DMS153 (cell line): ENCODE measurements around the gene TRIM32.
A peak's percentile ranks its signal among the peaks of the same experiment; 100 is the strongest.
"Not testable (repeated sequence)": the region's sequence is repeated elsewhere in the genome, so short reads cannot be mapped to it uniquely, and the experiment has no call there.

Experiments
- DNase-seq: peaks from one replicate; lab custom pipeline; 2025; lab: John Stamatoyannopoulos, UW

The TRIM32 gene

DNA sequence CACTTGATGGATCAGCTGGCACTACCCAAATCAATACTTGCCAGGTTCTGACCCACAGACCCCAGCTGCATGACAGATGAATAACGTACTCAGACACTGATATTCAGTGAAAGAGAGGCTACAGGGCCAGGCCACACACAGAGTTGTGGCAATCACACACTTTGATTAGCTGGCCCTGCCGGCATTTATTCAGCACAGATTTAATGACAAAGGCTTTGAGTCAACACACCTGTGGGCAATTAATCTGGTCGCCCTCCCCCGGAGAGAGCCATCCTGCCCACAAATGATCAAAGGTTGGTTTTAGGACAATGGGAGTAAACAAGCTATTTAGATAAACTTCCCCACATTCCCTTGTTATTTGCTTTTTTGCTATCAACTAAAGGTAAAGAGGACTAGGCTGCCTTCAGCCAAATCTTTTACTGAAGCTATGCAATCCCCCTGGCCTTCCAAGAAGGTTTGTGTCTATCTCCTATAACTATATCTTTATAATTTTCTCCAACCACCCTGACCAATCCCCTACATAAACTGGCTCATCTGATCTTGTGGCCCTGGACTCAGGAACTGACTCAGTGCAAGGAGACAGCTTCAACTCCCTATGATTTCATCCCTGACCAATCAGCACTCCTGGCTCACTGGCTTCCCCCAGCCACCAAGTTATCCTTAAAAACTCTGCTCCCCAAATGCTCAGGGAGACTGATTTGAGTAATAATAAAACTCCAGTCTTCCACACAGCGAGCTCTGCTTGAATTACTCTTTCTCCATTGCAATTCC is 12.7 kb upstream of the TRIM32 start:
- no peak for DNase-seq

DNA sequence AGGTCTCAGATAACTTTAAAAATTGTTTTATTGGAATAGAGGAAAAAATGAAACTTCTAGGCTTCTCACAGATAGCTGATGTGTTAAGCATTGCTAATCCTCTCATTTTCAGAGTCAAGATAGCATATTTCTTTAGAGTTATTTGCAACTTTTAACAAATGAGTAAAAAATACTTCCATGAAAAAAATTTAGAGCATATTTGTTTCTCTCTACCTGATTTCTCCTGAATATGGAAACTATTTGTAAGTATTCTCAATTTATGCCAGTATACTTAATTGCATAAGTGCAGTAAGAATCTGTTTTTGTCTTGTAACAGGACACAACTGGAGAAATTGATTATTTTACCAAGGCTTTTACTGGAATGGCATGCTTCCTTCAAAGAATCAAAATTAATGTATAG is 3.6 kb upstream of the TRIM32 start:
- no peak for DNase-seq

DNA sequence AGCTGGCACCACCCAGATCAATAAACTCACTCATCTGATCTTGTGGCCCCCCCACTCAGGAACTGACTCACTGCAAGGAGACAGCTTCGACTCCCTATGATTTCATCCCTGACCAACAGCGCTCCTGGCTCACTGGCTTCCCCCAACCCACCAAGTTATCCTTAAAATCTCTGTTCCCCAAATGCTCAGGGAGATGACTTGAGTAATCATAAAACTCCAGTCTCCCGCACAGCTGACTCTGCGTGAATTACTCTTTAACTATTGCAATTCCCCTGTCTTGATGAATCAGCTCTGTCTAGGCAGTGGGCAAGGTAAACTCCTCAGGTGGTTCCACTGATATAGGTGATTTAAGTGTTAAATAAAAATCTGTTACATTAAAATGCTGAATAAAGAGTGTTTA is 1.9 kb upstream of the TRIM32 start:
- no peak for DNase-seq

DNA sequence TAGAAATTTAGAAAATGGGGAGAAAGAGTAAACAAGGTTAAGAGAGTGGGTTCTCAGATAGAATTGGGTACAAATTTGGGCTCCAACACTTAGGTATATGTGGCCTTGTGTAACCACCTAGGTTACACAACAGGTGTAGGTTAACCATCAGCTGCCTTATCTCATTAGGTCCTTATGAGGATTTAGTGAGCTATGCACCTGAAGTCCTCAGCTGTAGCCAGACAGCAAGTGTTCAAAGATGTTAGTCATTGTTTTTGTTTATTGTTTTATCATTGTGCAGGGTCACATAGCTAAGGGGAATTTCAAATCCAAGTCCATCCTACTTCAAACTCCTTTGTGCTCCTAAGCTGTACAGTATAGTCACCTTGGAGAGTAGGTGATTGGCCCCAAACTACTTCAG is 970 bp upstream of the TRIM32 start:
- no peak for DNase-seq

DNA sequence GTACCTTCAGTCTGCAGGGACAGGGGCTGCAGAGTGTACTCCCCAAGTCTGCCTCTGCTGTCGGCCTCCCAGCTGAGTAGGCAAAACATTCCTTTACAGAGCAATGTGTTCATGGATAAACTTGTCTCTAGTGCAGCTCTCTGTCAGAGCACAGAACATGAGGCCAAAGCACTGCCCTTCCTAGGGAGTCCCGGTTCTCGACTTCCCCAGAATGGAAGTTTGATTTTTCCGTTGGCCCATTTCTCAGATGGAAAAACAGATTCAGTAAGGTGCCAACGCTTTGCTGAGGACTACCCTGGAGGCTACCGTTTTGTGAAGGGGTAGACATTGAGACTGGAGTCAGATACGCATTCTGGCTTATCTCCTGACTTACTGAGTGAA is 422 bp upstream of the TRIM32 start:
- DNase-seq, result no peak

DNA sequence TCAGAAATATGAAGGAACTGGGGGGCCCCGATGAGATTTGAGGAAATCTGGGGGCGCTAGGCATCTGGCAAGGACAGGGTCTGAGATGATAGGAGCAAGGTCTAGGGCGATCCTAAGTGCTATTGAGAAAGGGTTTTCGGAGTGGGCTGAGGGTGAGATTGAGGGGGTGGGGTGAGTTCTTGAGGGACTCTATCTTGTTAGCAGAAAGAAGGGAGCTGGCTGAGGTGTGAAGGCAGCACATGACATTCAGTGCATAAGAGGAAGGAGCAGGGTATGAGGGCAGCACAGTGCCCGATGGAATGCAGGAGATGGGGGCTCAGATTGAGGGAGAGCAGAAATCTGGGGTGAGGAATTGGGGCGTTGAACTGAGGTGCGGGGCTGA is 640 bp downstream of the TRIM32 start:
- no peak for DNase-seq

DNA sequence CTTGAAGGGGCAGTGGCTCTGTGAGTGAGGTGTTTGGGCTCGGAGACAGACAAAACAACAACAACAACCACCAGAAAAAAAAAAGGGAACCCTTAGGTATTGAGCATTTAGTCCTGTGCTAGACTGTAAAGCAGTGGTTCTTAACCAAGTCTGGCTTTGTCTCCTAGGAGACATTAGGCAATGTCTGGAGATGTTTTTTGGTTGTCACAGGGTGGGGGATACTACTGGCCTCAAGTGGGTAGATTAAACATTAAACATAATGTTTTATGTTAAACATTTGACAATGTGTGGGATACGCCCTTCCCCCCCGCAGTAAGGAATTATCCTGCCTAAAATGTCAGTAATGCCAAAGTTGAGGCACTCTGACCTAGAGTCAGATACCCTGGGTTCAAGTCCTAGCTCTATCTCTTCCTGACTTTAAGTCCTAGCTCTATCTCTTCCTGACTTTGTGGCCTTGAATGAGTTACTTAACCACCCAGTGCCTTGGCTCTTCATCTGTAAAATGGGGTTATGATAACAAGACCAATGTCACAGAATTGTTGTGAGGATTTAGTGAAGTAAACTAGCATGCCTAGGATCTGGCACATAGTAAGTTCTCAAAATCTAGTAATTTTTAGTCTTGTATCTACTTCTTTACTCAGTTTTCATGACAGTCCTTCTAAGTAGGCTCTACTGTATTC is 1.8 kb downstream of the TRIM32 start:
- no peak for DNase-seq

DNA sequence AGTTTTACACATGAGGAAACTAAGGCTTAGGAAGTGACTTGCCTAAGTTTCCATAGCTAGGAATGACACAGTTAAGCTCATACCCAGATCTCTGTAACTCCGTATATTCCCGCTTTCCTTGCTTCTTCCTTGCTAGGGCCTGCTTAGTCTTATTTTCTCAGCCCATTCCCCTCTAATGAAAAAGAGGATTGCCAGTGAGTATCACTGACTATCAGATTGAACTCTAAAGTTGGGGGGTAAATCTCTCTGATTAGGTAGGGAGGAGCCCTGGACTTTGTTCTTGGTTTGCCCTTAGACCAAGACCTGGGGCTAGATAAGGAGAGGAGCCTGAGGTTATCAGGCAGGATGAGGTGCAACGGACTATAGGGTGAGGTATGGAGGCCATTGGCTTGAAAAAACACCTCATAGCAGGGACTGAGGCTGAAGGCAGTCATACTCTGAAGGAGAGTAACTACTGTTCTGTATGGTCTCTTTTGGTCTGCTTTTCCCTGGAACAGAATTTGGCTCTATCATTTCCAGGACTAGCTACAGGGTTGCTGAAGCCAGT is 2.5 kb downstream of the TRIM32 start:
- no peak for DNase-seq

DNA sequence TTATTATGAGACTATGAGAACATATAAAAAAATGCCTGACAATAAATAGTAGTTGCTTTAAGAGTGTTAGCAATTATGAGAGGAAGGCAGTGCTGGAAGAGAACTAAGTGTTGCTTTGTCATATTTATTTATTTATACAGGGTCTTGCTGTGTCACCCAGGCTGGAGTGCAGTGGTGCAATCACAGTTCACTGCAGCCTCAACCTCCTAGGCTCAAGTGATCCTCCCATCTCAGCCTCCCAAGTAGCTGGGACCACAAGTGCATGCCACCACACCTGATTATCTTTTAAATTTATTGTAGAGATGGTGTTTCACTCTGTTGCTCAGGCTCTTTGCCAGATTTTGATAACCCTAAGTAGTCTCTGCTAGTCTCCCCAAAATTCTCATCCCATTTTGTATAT is 3.7 kb downstream of the TRIM32 start:
- DNase-seq, result not testable (repeated sequence)

DNA sequence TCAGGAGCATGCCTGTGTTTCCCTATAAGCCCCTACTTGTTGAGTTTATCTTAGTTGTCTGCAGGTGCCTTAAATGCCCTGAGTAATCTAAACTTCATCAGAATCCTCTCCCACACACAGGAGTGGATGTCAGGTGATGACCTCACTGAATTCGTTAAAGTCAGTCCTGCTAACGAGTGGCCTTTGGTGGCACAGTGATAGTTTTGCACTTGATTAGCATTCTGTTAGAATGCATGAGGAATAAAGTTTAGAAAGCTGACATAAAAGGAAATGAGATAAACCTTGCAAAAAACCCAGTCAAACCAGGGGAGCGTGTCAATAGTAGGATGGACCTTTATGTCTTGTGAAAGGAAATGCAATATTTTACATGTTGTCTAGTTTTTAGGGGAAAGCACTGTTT is 4.5 kb downstream of the TRIM32 start:
- DNase-seq, result no peak

DNA sequence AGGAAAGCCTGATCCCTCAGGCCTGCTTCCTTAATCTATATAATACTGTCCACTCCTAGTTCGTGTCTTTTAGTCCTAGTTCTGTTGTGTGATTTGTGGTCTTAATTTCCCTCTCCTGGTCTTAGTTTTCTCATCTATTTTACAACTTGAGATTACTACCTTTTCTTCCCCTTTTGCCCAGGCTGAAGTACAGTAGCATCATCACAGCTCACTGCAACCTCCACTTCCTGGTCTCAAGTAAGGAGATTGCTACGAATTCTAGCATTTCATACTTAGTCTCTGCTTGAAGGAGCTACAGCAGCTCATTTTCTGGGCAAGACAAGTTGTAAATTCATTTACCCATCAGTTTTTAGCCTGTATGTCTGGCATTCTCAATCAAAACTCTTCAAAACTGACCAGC is 5.5 kb downstream of the TRIM32 start:
- no peak for DNase-seq

DNA sequence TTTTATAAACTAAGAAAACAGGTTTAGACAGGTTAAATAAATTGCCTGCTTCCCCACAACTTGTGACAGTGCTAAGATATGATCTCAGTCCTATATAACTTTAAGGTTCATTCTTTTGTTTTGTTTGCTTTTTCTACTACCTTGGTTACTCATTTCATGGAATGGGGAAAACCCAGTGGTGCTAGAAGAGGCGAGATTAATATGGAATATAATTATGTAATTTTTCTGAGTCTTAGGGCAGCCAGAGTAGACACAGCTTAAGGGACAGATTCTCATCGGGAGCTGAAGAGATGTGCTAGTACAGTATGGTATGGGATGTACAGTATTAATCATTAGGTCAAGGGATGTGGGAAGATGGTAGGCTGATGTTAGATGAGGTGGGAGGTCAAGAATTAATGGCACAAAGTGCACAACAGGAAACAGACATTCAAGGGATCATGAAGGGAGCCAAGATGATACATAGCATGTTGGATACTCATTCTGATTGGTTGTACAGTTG is 6.2 kb downstream of the TRIM32 start:
- no peak for DNase-seq

DNA sequence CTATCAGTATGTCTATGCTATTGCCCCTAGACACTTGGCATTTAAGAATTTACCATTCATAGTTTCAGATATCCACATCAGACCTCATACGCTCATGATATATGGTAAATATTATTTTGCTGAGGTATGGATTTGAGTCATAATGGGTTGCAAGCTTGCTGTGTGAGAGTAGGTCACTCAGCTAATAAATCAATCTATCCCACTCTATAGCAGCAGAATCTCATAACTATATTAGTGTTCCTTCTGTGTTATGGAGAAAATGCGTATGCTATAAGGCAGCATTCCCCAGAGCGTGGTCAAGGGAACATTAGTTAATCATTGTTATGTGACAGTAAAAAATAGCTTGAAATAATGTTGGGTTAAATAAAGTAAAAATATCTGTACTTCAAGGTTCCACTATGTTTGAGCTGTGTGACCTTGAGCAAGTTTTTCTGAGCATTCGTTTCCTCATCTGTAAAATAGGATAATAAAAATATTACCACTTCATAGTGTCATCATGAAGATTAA is 7.7 kb downstream of the TRIM32 start:
- no peak for DNase-seq

DNA sequence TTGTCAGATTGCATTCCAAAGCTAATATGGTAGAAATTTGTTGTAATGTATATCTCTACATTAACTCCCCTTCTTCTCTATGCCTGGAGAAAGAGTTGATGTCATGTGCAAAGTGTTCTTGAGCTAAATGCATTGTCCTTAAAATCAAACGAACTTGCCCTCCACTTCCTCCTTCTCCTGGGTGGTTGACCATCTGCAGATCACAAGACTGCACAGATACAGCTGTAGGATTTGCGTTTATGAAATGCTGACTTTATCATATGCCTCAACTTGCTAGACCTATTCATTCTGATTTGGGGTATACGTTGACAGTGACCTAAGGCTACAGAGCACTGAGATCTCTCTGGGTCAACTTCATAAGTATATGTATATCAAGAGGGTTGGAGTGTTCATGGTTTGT is 8.3 kb downstream of the TRIM32 start:
- DNase-seq, result no peak

DNA sequence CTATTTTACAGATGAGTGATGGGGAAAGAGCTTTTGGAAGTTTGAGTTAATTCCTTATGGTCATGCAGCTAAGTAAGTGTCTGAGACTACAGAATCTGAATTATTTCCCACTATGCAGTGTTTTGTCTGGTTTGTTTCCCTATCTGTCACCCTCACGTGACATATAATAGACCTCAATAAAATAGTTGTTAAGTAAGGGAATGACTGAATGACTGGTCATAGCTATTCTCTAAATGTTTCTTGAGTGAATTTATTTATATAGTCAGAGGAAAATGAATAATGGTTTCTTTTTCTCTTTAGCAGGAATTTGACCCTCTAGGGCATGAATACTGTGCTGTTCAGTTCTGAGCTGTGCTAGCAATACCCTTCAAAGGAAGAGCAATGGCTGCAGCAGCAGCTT is 10.3 kb downstream of the TRIM32 start:
- no peak for DNase-seq

DNA sequence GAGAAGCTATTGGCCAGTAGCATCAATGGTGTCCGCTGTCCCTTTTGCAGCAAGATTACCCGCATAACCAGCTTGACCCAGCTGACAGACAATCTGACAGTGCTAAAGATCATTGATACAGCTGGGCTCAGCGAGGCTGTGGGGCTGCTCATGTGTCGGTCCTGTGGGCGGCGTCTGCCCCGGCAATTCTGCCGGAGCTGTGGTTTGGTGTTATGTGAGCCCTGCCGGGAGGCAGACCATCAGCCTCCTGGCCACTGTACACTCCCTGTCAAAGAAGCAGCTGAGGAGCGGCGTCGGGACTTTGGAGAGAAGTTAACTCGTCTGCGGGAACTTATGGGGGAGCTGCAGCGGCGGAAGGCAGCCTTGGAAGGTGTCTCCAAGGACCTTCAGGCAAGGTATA is 10.8 kb downstream of the TRIM32 start:
- no peak for DNase-seq

DNA sequence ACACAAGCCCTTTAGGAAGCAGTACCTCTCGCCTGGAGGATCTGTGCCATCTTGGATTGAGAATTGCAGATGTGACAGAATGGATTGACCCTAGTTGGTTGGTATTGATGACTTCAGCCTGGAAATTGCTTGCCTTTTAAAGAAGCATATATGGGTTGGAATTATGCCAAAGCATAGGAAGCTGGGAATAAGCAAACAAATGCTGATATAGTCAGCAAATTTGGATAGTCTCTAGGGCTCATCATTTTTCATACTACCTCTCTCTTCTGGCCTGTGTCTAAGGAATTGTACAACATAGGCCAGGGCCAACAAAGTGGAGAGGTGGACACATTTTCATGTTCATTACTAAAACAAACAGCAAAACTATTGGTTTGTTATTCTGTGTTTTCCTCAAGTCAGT is 13.2 kb downstream of the TRIM32 start:
- no peak for DNase-seq

DNA sequence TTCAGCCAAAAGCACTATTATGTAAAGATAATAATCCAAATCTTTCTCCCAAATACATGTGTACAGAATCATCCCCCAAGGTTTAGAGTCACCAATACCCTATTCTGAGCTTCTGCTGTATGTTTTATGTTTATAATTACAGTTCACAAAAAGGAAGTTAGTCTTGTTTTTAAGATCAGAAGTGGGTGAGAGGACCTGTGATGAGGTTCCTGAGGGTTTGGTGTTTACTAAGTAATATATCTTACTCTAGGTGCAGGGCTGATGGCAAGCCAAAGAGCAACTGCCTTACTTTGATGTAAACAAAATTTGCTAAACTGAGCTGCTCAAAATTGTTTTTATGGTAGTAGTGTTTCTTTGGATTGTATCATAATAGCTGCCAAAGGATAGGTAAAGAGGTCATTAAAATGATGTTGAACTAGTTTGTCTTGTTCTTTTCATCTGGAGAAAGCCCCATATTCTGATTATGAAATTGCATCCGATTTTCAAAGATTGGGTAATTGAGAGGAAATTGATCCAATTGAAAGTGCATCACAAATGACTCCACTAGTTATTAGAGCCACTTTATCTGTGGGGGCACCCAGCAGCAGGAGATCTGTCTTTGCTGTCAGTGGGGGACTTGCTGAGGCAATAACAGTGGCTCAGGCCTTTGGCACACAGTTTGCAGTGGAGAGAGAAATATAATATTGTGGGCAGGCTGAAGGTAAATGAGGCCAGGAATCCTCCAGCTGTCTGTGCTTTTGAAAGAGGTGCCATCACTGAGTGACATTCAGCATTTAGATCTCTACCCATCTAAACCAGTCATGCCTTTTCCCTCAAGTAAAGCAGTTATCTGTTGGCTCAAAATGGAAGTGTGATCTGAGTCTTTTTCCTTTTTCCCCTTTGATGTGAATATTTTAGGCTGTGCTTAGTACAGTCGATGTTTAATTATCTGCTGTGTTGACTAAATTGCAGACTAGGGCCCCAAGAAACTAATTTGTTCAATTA is 14.1 kb downstream of the TRIM32 start:
- DNase-seq, result peak; percentile 3

DNA sequence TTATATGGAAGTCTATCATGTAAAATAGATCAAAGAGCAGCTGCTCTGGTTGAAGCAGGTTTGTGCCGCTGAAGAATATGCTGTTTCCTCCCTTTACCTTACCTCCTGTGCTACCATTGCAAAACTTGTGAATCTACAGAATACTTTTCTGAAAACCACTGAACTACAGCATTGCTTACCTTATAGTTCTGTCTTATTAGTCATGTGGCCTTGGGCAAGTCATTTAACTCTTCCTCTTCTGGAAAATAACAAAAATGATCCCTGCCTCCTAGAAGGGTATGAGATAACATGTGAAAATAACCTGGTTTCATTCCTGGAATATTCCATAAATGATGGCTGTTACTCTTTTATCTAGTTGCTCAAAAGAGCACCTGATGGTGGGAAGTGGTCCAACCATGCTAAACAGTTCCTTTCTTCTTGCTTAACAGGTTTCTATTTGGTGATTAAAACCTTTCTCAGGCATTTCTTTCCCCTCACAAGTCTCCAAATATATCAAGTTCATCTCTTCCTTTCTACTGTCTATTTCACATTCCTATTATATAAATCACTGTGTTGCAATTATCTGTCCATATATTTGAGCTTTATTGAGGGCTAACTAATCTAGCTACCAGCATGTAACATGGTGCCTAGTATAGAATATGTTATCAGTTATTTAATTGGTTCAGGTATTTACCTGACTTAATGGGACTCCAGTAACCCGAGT is 15.0 kb downstream of the TRIM32 start:
- DNase-seq, result no peak

DNA sequence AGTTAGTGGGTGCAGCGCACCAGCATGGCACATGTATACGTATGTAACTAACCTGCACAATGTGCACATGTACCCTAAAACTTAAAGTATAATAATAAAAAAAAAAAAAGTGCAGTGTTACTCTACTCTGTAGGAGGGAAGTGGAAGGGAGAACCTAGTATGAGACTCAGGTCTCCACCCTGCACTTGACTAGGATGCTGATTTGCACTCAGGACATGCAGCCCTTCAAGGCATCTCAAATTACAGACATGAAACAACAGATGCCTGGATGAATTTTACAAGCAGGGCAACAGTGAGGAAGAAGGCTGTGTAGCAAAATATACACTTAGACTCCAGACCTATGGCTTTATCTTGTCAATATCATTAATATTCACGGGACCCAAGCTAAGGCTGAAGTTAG is 16.5 kb downstream of the TRIM32 start:
- no peak for DNase-seq

DNA sequence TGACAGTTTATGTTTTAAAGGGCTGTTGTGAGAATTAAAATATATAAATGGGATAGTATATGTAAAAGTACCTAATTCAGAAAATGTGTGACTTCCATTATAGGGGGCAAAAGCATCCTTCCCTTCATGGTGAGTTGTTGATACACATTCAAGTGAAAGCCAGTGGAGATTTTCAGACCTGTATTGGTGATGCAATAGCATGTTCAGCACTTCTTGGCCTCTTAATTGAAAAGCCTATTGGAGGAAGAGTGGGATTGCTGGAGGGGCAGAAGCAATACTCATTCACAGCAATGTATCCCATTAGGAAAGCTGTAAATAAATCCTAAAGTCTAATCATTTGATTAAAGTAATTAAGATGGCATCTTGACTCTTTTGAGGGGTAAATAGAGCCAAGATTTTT is 17.4 kb downstream of the TRIM32 start:
- DNase-seq, result no peak
